K562 (cell line): ENCODE data around the gene ATP2B1. TPM values are rescaled to one million over a fixed set of nuclear protein-coding genes. Genes with fewer than 3 reads are reported as not detected.

Experiments used
- ELK3 ChIP-seq: fragments of 450-650 bp; formaldehyde crosslinking; IDR thresholded peaks from 2 replicates; pipeline ENCODE4 v1.4.0; 2020; ENCODE audit warnings: mild to moderate bottlenecking
- ETV5 ChIP-seq: sonication (generic); formaldehyde crosslinking; IDR thresholded peaks from 2 replicates; pipeline ENCODE4 v1.4.0; 2020; ENCODE audit warnings: low read depth, mild to moderate bottlenecking, missing genetic modification reagents
- FOS ChIP-seq: IDR thresholded peaks from 3 replicates; pipeline ENCODE4 v1.6.1; 2011; ENCODE audit not compliant: insufficient read length; ENCODE audit errors: extremely low read depth
- FOXP4 ChIP-seq: sonication (generic); formaldehyde crosslinking; IDR thresholded peaks from 2 replicates; pipeline ENCODE4 v1.8.0; 2022; ENCODE audit warnings: mild to moderate bottlenecking, missing genetic modification reagents, borderline replicate concordance
- IRF2 ChIP-seq: sonication (generic); formaldehyde crosslinking; IDR thresholded peaks from 2 replicates; pipeline ENCODE4 v1.8.1; 2022; ENCODE audit warnings: mild to moderate bottlenecking, missing genetic modification reagents
- MAX ChIP-seq: sonication (generic); formaldehyde crosslinking; IDR thresholded peaks from 2 replicates; pipeline ENCODE4 v1.9.0; 2022; ENCODE audit warnings: mild to moderate bottlenecking, missing genetic modification reagents
- NFXL1 ChIP-seq: fragments of 450-650 bp; formaldehyde crosslinking; IDR thresholded peaks from 2 replicates; pipeline ENCODE4 v1.4.0; 2021; ENCODE audit warnings: mild to moderate bottlenecking
- NR1H2 ChIP-seq: sonication (generic); formaldehyde crosslinking; IDR thresholded peaks from 2 replicates; pipeline ENCODE4 v1.4.0; 2020; ENCODE audit warnings: mild to moderate bottlenecking, missing genetic modification reagents
- POLR2AphosphoS5 ChIP-seq: IDR thresholded peaks from 2 replicates; pipeline ENCODE4 v1.6.1; 2011; ENCODE audit warnings: mild to moderate bottlenecking, low read depth, low read length, moderate library complexity; ENCODE audit not compliant: control insufficient read depth, insufficient read depth
- POLR2B ChIP-seq: fragments of 450-650 bp; IDR thresholded peaks from 2 replicates; pipeline ENCODE4 v1.6.1; 2018; ENCODE audit warnings: low read depth; ENCODE audit not compliant: partially characterized antibody
- PTRF ChIP-seq: fragments of 450-650 bp; IDR thresholded peaks from 2 replicates; pipeline ENCODE4 v1.6.1; 2016; ENCODE audit warnings: mild to moderate bottlenecking, missing genetic modification characterization, missing compliant biosample characterization
- PTTG1 ChIP-seq: fragments of 450-650 bp; IDR thresholded peaks from 2 replicates; pipeline ENCODE4 v1.6.1; 2016; ENCODE audit warnings: low read depth, mild to moderate bottlenecking, missing genetic modification characterization, missing compliant biosample characterization
- TAF7 ChIP-seq: fragments of 450-650 bp; IDR thresholded peaks from 2 replicates; pipeline ENCODE4 v1.6.1; 2016; ENCODE audit warnings: missing genetic modification characterization, missing compliant biosample characterization
- TCF15 ChIP-seq: fragments of 250-450 bp; sonication (Bioruptor Pico); IDR thresholded peaks from 2 replicates; pipeline ENCODE4 v1.8.0; 2022; ENCODE audit warnings: moderate library complexity, mild to moderate bottlenecking, inconsistent platforms
- UBTF ChIP-seq, 2 experiments: IDR thresholded peaks; 2 replicates each; pipeline ENCODE4 v1.6.1; 2012; ENCODE audit warnings: improper control_type of control experiment in 2 of 2, low read depth in 2 of 2, low read length in 2 of 2, borderline replicate concordance in 1 of 2
- ZBTB12 ChIP-seq: fragments of 250-450 bp; sonication (Bioruptor Pico); IDR thresholded peaks from 2 replicates; pipeline ENCODE4 v1.4.0; 2020
- ZNF449 ChIP-seq: fragments of 250-450 bp; sonication (Bioruptor Pico); IDR thresholded peaks from 2 replicates; pipeline ENCODE4 v1.8.0; 2022; ENCODE audit warnings: moderate library complexity, mild to moderate bottlenecking, inconsistent platforms
- ZNF830 ChIP-seq: fragments of 250-450 bp; sonication (Bioruptor Pico); IDR thresholded peaks from 2 replicates; pipeline ENCODE4 v1.5.0; 2021; ENCODE audit warnings: mild to moderate bottlenecking
- polyA plus RNA-seq, 8 experiments: library from polyadenylated mRNA; depleted of rRNA in 4 of 8; stranded (reverse) in 5 of 8; unstranded in 3 of 8; fragments of >200 nt; fragmentation: Nextera tagmentation in 2 of 8; fragmentation: Illumina TruSeq in 1 of 8; extraction: Ambion mirVana in 2 of 8; extraction: Trizol in 1 of 8; gene quantifications; 2 replicates each; pipeline versions ENCODE4 v1.2.1 to v1.2.3, GENCODE V29; 2011 to 2014; ENCODE audit warnings: inconsistent platforms in 1 of 8, missing spikeins in 1 of 8
- total RNA-seq, 7 experiments: library from RNA; depleted of rRNA in 6 of 7; stranded (reverse); fragments of >200 nt in 6 of 7; fragmentation: Illumina TruSeq in 2 of 7; extraction: Trizol in 2 of 7; gene quantifications; 2 replicates each; pipeline versions ENCODE4 v1.2.1 to v1.2.3, GENCODE V29; 2011 to 2021; ENCODE audit warnings: low replicate concordance in 1 of 7

Gene ATP2B1
- total and polyA plus RNA-seq, 9 of the 15 experiments (the other 6 are each of a cell fraction or from before 2014, with no cell fraction given): 8.6 to 39.0 (median 27.8) TPM

- no peak for TF ChIP-seq TCF15 (CRISPR knock-in tag)
- no peak for TF ChIP-seq PTTG1
- no peak for TF ChIP-seq UBTF (IDR thresholded peaks at IDR 0.05; ENCODE audit: borderline replicate concordance in 1 of 2, low read depth in 2 of 2, low read length in 2 of 2)
- no peak for TF ChIP-seq NR1H2 (CRISPR knock-in tag)
- TF ChIP-seq POLR2AphosphoS5: peak; percentile 82; the same call in 1 of the 2 replicates
- TF ChIP-seq ETV5: no peak
- no peak for TF ChIP-seq FOXP4 (CRISPR knock-in tag)
- no peak for TF ChIP-seq ZNF830 (CRISPR knock-in tag)
- no peak for TF ChIP-seq PTRF (tag)
- TF ChIP-seq TAF7 (tag): no peak
- TF ChIP-seq FOS: peak; percentile 48
- no peak for TF ChIP-seq ELK3 (CRISPR knock-in tag)
- no peak for TF ChIP-seq MAX (CRISPR knock-in tag)
- TF ChIP-seq POLR2B: no peak
- no peak for TF ChIP-seq ZBTB12 (CRISPR knock-in tag)
- TF ChIP-seq IRF2 (CRISPR knock-in tag): no peak
- TF ChIP-seq ZNF449 (CRISPR knock-in tag): no peak
- TF ChIP-seq NFXL1 (CRISPR knock-in tag): no peak
Observed at GRCh38 chr12:89663577-89664357, 44.9 kb downstream of the ATP2B1 start (continued).
